HG03039 (cell line): Measurements from ENCODE around the gene GLYATL1.
A peak's percentile ranks its signal among the peaks of the same experiment; 100 is the strongest.
"Not testable (repeated sequence)": the region's sequence is repeated elsewhere in the genome, so short reads cannot be mapped to it uniquely, and the experiment has no call there.

Experiments
- ATAC-seq: cut with Tn5 transposase; IDR thresholded peaks from one replicate; pipeline ENCODE4 v1.9.1; 2021; ENCODE audit warnings: mild to moderate bottlenecking, moderate library complexity; ENCODE audit not compliant: unreplicated experiment

Gene GLYATL1

GRCh38 chr11:58992489-58992888 is 53.2 kb downstream of the GLYATL1 start:
- ATAC-seq: no peak

GRCh38 chr11:58994171-58994570 is 54.9 kb downstream of the GLYATL1 start:
- no peak for ATAC-seq

- ATAC-seq: peak; percentile 8
These were observed 59.4 kb downstream of the GLYATL1 start for GRCh38 chr11:58998480-58999290.

- peak; percentile 81 for ATAC-seq
These were observed 60.0 kb downstream of the GLYATL1 start for GRCh38 chr11:58999291-58999680.

- ATAC-seq: no peak
These were observed 60.7 kb downstream of the GLYATL1 start for GRCh38 chr11:59000003-59000402.

- not testable (repeated sequence) for ATAC-seq
These were observed 62.7 kb downstream of the GLYATL1 start for GRCh38 chr11:59002006-59002405.
